Suprapubic skin (tissue), 4 donors: ENCODE results near the gene PHOX2A.

Experiments
- POLR2A ChIP-seq, 2 donors: fragments of 450-650 bp; IDR thresholded peaks; one replicate each; pipeline ENCODE4 v1.6.1; 2017; ENCODE audit warnings: antibody characterized with exemption in 2 of 2, mild to moderate bottlenecking in 2 of 2, moderate library complexity in 2 of 2
- POLR2AphosphoS5 ChIP-seq, 3 donors: sonication (generic); formaldehyde crosslinking; IDR thresholded peaks; one replicate each; pipeline ENCODE4 v1.6.1; 2017; ENCODE audit warnings: antibody characterized with exemption in 3 of 3

GRCh38 chr11:72244361-72245262 is 636 bp upstream of the PHOX2A start:
- TF ChIP-seq POLR2A (IDR thresholded peaks at IDR 0.05) (no peak), POLR2AphosphoS5 (IDR thresholded peaks at IDR 0.05) (no peak)
